ENCODE results near the gene CKLF. TPM values are rescaled to one million over a fixed set of nuclear protein-coding genes. Genes with fewer than 3 reads are reported as not detected.
"Not testable (repeated sequence)": the region's sequence is repeated elsewhere in the genome, so short reads cannot be mapped to it uniquely, and the experiment has no call there.

The CKLF gene
- 37.0 TPM for total RNA-seq

DNA sequence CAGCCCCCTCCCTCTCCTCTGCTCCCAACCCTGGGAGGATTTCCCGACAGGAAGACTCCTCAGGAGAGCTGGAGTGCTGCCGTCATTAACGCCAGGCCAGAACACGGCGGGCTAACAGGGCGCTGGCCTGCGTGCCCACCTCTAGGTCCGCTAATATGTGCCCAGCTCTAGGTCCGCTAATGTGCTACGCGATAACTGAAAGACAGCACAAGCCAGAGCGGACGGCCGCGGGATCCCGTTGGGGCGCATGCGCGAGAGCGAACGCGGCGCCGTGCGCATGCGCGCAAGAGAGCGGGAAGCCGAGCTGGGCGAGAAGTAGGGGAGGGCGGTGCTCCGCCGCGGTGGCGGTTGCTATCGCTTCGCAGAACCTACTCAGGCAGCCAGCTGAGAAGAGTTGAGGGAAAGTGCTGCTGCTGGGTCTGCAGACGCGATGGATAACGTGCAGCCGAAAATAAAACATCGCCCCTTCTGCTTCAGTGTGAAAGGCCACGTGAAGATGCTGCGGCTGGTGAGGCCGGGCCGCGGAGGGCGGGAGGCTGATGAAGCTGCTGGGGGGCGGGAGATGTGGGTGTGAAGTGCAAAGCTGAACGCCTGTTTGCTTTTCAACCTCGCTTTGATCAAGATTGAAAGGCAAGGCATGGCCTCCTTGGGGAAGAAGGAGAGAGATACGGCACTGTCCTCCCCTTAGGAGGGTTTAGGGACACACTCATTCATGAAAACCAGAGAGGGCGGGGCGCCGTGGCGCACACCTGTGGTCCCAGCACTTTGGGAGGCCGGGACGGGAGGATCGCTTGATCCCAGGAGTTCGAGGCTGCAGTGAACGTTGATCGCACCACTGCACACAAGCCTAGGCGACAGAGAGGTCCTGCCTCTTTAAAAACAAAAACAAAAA lies at the start of gene CKLF:
TSS of gene CKLF (plus strand) at position 291 of the 892 bp plus-strand sequence. CDS start at position 431, 140 bp downstream.
- DNase-seq = peak; percentile 85

DNA sequence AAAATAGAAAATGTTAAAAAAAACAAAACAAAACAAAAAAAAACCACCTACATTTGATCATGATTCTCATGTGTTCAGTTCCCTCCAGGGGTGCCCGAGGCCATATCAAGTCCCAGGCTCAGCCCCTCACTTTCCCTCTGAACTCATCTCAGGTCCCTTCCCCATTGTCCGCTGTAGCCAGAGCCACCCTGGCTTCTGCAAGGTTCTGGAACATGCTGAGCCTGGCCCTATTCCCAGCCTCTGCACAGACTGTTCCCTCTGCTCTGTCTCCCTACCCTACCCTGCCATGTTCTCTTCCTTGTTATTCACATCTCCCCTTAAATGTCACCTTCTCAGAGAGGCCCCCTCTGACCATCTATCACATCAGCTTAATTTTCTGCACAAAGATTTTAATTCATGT lies 49.3 kb upstream of the CKLF start:
- peak; percentile 19 for DNase-seq

- no peak for DNase-seq
Observed at GRCh38 chr16:66503612-66504011, 48.8 kb upstream of the CKLF start.

DNA sequence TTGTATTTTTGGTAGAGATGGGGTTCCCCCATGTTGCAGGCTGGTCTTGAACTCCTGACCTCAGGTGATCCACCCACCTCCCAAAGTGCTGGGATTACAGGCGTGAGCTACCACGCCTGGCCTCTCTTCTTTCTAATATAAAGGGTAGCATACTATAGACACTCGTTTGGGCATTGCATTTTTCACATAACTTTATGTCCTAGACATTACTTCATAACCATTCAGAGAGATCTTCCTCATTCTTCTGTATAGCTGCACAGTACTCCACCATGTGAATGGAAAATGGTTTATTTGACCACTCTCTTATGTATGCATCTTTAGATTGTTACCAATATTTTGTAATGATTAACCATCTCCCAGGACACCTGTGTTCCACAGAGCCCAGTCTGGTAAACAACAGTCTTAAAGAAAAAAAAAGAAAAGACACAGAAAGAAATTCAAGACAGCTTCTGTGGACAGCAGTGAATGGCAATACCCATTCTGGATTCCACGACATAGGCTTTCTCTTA lies 44.6 kb upstream of the CKLF start:
- no peak for DNase-seq

GRCh38 chr16:66508248-66508913 lies 44.0 kb upstream of the CKLF start:
- no peak for DNase-seq

DNA sequence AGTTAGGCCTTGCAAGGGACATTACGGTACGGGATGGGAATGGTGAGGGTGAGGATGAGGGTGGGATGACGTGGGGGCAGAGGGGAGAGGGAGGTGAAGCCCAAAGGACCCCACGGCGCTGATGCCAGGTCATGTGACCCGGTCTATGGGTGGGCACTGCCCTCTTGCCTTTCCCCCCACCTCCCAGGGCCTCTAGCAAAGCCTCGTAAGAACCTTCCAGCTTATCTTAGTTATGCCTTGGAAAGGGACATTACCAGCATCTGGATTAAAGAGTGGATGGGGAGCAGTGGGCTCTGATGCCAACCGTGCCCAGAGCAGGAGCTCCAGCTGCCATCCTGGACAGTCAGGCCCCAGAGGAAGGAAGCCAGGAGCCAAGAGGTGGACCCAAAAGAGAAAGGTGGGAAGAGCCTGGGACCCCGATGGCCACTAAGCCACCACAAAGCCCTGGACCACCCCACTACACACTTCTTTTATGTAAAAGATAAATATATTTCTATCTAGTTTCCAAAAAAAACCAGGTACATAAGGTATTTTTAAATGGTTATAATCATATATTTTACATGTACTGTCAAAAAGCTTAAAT lies 43.4 kb upstream of the CKLF start:
- DNase-seq = no peak

- DNase-seq = no peak
Observed at GRCh38 chr16:66509576-66509975, 42.8 kb upstream of the CKLF start.

- DNase-seq = no peak
Observed at GRCh38 chr16:66510298-66510697, 42.1 kb upstream of the CKLF start.

GRCh38 chr16:66510711-66511601 lies 41.4 kb upstream of the CKLF start:
- no peak for DNase-seq

DNA sequence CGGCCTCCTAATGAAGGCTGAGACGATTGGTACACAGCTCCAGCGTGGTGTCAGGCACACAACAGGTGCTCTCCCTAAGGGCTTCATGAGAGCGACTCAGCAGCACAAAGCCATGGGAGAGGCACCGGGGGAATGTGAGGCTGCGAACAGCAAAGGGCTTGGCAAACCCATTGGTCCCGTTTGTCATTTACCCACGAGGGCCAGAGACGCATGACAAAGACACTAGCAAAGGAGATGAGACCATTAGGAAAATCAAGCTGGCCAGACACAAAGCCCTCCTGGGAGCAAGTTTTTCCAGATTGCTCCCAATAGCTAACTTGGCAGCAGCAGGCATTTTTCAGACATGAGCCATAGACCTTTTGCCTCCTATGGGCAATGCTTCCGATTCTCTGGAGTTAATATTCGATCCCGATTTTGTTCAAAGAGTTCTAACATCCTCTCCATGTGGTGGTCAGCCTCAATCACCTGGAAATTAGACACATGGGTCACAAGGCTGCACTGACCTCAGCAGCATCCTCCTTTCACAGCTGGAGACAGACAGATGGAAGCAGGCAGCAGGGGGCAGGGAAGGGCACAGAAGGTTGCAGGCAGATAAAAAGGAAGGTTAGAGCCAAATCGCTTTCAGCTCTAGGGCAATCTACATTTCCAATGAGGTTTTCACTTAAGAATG lies 40.6 kb upstream of the CKLF start:
- DNase-seq = no peak

GRCh38 chr16:66512272-66513110 lies 39.9 kb upstream of the CKLF start:
- DNase-seq = no peak

DNA sequence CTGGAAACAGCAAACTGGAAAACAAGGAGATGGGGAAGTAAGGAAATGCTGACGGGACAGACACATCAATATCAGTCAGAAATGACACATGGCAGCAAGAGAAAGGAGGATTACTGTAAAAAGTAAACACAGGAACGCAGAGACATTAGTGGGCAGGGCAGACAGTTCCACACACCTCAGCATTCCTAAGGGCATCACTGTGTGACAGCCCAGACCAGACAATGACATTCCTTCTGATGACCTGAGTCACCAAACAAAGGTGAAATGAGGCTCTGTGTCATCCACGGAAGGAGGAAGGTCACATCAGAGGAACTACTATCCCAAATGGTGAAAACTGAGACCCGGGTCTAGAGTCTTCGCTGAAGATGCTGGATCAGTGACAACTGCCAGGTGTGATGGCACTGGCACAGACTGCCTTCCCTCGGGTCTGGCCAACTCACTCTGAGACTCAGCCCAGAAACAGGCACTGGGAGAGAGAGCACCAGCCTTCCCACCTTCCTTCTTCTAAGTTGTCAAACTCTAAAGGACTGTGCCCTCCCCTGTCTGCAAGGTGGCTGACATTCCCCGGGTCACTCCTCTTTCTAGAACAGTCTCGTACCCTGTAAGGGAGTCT lies 39.2 kb upstream of the CKLF start:
- no peak for DNase-seq

DNA sequence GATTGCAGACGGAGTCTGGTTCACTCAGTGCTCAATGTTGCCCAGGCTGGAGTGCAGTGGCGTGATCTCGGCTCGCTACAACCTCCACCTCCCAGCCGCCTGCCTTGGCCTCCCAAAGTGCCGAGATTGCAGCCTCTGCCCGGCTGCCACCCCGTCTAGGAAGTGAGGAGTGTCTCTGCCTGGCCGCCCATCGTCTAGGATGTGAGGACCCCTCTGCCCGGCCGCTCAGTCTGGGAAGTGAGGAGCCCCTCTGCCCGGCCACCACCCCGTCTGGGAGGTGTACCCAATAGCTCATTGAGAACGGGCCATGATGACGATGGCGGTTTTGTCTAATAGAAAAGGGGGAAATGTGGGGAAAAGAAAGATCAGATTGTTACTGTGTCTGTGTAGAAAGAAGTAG lies 38.0 kb upstream of the CKLF start:
- not testable (repeated sequence) for DNase-seq

GRCh38 chr16:66514980-66515595 lies 37.3 kb upstream of the CKLF start:
- not testable (repeated sequence) for DNase-seq

GRCh38 chr16:66515596-66516508 lies 36.5 kb upstream of the CKLF start:
- no peak for DNase-seq

- no peak for DNase-seq
Observed at GRCh38 chr16:66516509-66516807, 35.9 kb upstream of the CKLF start.

DNA sequence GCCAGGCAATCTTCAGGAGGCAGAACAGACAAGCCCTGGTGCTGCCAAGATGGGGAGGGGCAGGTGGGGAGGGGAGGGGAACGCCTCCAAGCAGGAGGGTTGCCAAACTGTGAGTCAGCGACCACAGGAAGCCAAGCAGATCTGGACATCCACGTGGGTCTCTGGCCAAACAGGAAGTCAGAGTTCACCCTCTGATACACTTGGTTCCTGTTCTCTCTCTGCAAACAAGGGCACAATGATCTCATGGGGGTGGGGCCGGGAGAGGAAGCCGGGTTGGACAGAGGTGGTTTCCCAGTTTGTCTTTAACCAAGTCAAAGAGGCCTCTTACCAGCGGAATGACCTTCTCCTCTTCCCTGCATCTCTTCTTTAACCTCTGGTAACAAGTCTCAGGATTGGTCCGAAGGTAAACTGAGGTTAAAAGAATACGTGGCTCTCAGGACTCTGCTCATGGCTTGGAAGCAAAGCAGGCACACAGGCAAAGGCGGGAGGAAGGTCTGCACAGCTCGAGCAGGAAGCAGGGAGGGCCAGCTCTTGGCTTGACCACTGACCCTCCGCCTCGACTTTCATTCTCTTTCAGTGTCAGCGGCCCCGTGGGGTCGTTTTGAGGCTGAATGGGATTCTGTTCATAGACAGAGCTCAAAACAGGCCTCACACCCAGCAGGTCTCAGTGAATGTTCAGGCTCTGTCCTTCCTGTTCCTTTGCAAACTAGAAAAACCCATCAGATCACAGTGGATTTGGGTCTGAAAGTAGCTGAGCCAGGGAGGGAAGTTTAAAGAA lies 35.4 kb upstream of the CKLF start:
- DNase-seq = peak; percentile 89
